Activated effector memory CD4-positive, alpha-beta T cell treated with anti-CD3 and anti-CD28 coated beads, Interleukin-2, amount 50 U/mL, for 16 hours (primary cell): ENCODE results near the gene BNC2.

Source experiments
- DNase-seq: peaks from one replicate; pipeline ENCODE4 v3.0.0-alpha.2; 2020

Gene BNC2

DNA sequence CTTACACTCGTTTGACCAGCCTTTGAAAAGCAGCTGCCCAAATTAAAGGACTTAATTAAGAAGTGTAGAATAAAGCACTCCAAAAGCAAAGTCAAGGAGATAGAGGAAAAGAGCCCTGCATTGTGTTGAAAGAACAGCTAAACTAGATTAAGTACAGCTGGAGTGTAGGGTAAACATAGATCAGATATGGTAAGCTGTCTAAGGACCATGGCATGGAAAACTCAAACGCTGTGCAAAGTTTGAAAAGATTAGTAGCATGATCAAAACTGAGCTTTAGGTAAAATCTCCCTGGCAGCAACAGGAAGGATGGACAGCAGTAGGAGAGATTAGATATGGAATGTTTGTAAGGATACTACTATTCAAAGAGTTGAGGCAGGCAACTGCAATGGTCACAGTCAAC is 55.4 kb downstream of the BNC2 start:
- DNase-seq = no peak

DNA sequence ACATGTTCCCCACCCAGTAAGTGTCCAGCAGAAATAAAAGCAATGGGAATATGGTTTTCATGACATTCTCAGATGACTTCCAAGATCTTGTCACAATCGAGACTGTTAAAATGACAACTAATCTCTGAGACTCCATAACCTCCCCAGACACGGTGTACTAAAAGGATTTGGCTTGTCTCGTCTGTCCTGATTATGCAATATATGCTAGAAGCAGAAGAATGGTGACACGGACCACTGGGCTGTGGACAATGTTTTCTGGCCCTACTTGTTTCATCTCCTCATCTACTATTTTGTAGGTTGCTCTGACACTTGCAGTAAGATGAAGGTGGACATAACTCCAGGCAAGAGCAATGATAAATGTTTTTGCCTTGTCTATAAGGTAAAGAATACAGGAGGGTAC is 56.6 kb downstream of the BNC2 start:
- no peak for DNase-seq

DNA sequence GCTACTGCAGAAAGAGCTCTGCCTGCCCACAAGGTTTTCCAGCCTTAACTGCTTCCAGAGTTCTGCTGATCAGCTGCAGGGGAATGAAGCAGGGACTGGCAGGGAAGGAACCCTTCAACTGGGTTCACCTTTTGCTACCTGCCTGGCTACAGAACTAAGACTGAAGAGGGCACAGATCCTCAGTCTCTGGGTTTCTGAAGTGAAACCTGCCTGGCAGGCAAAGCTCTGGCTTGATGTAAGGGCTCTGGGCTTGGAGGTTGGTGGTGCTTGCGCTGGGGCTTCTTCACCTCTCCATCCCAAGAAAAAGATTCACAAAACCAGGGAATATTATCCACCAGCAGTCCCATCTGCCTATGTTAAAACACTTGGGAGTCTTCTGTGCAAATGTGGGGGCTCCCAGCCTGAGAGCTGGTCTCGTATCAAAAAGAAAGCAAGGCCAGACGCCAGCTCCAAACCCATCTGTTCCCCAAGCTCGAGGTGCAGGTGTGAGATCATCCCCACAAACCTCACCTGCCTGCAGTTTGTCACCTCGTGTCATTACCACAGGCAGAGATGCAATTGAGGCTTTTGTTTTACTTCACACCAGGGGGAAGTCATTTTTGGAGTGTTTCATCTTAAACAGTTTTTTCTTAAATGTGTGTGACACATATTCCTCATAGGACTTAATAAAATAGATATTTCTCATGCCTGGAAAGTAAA is 58.3 kb downstream of the BNC2 start:
- no peak for DNase-seq

DNA sequence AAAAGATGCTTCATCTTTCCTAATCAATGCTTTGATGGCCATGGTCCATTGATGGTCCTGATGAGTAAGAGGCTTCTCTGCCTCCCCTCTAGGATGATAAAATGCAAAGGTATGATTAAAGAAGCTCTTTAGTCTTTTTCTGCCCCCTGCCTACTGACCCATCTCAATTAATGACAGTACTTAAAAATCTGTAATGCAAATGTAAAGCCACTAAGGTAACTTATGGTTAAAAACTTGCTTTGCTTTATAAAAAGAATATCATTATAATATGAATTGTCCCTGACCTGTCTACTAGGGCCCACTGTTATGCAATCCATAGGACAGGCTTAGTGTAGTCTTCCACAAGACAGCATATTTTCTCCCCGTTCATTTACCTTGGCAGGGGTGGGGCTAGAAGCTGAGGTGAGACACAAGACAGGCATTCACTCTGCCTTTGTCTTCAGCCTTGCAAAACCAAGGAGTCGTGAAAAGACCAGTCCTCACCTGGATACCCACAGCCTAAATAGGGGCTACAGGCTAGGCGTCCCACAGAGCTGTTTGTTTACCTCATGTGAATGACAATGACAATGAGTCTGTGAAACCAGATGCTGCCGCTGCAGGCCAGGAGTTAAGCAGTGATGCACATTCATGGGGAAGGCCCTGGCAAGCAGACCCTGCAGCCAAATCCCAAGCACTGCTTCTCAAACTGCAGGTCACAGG is 60.4 kb downstream of the BNC2 start:
- DNase-seq = no peak

DNA sequence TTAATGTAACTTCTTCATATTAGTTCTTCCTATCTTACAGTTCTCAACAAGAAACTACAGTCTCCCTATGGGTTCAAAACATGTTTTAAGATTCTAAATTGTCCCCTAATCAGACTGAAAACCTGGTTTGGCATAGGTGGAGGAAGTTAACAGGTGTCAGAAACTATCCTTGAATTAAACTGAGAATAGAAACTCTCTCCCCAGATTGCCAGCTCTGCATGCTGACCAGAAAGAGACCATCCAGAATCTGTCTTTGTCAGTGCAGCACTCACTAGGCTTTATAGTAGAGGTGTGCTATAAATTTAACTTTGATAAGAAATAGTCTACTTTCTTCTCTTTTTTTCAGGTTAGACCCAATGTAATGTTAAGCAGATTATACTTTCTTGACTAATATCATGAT is 63.8 kb downstream of the BNC2 start:
- DNase-seq = no peak

DNA sequence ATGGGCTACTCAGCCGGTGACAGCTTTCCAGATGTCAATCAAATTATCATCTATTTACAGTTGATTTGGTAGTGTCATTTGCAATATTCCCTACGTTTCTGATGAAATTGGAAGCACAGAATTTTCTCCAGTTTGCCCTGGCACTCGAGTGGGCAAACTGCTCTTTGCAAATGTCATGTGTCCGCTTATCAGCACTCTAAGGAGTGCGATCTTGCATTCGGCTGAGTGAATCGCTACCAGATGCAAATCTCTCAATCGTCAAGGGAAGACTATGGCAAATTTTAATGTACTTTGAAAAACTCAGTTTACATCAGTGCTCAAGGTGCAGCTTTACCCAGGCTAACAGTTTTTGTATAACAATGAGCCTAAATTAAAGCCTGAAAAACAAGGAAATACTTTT is 66.8 kb downstream of the BNC2 start:
- no peak for DNase-seq

DNA sequence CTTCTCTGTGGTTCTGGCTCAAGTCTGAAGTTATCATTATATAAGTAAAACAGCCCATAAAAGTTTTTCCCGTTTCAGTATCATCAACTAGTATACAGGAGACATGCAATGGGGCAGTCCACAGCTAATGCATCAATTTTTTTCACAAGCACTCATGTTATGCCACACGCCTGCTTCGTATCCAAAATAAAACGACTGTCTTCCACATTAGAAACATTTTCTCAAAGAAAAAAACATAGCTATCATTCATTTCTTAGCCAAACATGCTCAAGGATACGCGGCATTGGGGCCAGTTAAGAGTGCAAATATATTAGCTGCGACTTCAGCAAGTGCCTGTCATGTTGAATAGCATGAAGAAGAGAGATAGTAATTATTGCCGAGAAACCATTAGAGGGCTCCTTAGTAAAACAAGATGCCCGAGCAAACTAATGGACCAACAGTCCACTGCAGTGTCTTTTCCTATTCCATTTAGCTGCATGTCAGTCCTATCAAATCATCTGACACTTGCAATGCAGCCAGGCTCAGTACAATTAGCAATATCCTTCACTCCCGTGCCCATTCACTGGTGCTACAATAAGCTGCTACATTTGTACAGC is 68.5 kb downstream of the BNC2 start:
- no peak for DNase-seq

DNA sequence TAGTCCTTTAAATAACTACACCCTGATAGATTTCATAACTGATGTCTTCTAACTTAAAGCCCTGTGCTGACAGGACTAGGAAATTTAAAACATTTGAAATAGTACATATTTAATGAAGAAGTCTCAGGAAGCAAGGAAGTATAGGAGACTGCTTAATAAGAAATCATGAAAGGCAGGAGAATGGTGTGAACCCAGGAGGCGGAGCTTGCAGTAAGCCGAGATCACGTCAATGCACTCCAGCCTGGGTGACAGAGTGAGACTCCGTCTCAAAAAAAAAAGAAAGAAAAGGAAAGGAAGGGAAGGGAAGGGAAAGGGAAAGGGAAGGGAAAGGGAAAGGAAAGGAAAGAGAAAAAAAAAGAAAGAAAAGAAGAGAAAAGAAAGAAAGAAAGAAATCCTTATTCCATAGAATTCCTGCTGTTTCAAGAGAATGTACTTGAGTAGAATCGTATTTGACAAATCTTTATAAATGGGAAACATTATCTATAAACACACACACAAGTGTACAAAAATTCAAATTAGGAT is 74.1 kb downstream of the BNC2 start:
- no peak for DNase-seq

DNA sequence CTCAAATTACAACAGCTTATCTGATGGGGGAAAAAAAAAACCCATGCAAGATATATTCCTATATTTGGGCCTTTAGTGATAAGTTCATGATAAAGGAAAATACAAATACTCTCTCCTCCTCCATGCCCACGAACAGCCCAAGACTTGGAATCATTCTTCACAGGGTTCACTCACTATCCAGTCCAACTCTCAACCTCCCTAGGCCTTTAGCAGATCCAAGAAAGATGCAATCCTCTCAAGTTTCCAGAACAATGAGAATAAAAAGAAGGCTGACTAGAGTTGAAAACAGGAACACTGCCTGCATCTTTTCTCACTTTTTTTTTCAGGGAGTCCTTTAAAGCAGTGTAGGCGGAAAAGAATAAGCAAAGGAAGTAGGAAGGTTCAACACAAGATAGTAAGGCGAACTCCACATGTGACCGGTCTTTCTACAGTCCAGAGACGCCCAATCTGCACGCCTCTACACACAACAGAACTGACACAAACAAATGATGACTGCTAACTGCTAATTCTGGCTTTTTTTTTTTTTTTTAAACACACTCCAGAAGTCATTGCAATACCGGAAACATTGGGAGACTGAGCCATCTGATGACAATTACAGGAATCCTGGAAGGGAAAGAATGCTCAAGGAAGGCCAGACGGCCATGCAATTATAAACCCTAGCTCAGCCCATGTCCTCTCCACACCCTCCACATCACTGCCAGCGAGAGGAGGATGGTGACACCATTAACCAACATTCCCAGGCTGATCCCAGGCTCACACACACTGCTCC is 75.4 kb downstream of the BNC2 start:
- no peak for DNase-seq

DNA sequence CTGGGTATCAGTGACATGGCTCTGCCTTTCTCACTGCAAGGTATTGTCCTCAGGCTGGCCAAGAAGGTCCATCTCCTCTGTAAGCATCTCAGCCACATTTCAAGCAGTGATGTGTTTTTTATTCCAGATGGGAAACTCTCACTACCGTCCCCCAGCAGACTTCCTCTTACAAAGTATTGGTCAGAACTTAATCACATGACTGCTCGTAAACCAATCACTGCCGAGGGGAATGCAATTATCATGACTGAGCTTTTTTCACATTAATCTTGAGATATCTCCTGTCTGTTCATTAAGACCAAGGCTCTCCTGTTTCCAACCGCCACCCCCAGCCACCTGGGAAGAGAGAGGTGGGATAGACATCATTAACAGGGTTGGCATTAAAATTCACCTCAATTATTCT is 76.4 kb downstream of the BNC2 start:
- no peak for DNase-seq

DNA sequence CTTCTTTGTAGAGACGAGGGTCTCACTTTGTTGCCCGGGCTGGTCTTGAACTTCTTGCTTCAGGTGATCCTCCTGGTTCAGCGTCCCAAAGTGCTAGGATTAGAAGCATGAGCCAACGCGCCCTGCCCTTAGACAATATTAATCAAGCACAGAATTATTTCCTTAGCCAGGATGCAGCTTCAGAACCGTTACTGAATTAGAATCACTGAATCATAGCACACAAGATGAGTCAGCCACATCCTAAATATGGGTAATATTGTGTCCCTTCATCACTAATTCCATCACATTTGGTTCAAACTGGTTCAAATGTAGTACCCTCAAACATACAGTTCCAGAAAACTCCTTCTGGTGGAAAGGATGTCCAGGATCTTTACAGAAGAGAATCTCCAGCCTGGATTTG is 82.7 kb downstream of the BNC2 start:
- no peak for DNase-seq

DNA sequence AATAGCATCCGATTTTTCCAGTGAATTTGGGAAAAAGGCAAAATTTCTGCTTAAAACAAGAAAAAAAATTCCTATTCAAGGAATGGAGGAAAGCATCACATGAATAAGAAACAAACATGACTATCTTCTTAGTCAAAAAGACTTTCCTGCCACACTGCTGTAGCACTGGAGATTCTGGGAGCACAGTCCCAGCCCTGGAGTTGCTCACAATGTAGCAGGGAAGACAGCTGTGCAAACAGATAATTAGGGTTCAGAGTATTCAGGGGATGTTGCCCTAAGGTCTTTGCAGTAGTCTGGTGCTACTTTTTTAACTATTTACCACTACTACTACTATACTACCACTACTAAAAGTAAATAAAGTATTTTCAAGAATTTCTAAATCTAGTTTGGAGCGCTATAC is 86.5 kb downstream of the BNC2 start:
- DNase-seq = no peak

DNA sequence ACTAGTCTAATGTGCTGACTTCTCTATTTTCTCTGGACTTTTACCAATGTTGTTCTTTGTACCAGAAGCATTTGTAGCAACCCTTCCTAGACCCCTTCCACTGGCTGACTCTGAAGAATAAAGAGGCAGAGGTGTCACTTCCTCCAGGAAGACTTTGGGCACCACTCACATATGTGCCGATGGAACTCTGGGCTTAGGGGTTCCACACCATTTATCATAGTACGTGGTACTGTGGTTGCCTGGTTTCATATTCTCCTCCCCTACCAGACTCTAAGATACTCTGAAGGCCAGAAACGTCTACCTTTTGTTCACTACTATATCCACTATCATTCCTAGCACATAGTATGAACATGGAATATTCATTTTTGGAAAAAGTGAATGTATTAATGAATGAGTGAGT is 88.0 kb downstream of the BNC2 start:
- DNase-seq = no peak

DNA sequence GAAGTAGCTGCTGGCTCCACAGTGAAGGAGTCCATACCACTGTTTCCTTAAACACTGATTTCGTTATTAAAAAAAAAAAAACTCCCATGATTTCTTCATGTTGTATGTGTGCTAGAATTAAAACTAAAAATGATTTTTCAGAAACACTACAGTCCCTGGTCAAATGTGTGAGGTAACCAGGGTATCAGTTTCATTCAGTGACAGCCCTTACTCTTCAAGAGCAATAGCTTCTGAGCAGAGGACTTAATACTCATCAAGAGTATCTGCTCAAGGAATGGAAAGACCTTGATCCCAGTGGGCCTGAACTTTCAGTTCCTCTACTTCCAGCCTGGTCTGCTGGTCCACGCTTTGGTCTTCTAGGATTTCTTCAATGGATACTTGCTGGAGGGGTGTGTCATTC is 95.1 kb downstream of the BNC2 start:
- no peak for DNase-seq

DNA sequence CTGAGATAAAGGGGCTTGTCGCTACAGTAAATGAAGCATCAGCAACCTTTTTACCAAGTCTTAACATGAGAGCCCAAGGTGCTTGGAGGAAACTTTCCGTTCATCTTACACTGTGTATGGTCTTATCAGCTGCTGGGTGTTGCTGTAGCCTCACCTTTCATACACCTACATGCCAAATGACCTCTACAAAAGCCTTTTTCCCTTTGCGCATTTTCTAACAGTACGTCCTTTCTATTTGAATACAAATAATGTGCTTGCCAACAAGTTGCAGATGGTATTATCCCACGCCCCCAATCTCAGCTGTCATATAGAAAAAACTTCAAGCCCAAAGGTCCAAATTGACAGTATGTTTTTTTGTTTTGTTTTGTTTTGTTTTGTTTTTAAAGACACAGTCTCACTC is 96.9 kb downstream of the BNC2 start:
- DNase-seq = no peak

DNA sequence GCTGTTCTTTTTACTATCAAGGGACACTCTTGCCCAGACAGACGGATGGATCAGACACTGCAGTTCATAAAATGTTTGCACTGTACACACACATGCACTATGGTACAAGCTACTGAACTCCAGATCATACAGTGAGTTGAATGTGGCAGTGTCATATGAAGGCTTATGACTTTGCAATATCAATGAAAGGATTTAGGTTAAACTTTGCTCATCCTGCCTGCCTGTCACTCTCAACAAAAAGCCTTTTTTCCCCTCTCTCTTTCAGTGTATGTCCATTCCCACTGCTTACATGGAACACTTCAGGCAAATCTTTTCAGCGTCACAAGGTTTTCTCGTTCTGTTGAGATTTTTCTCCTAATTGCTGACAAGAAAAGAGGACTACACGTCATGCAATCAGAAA is 97.4 kb downstream of the BNC2 start:
- DNase-seq = no peak

DNA sequence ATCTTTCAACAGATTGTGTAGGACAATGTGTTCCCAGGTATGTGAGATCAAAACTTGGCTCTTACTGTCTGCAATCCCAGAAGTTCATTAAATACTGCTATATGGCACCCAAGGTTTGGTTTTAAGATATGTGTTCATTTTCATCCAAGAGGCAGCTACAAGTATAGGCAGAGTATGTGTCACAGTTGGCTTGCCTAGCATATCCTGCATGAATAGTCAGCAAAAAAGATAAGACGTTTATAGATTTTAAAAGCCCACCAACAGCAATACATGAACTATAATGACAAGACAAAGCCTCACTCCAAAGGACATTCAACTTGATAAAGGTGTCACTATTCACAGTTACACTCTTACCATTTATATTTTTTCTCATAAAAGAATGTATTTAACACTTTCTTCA is 99.1 kb downstream of the BNC2 start:
- DNase-seq = no peak

DNA sequence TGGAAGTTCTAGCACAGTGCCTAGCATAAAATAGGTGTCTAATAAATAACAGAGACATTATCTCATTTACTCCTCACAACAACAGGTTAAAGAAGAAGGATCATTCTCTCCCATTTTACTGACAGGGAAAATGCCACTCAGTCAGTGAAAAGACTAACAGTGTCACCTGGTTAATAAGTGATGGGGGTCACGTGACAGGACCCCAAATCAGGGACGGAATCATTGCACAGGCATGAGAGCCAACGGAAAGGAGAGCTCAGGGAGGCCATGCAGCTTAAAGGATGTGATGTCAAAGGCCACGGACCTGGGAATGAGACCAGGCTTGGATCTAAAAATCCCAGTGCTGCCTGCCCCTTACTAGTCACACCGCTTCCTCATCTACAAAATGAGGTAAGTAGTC is 101.2 kb downstream of the BNC2 start:
- no peak for DNase-seq

DNA sequence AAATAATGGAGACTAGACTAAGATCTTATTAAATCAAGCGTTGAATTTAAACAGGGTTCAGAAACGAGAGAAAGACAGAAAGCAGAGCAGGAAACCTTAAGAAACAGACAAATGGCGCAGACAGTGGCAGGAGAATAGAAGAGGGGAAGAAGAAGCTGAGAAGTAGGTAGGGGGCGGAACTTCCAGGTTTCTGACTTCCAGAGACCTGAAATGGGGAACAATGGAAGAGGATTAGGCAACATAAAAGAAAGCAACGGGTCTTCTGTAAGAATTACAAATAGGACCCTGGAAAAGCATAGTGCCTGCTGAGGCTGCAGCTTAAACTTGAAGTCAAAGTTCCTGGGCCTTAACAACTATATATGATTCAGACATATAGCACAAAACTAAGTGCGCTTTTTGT is 101.7 kb downstream of the BNC2 start:
- no peak for DNase-seq

DNA sequence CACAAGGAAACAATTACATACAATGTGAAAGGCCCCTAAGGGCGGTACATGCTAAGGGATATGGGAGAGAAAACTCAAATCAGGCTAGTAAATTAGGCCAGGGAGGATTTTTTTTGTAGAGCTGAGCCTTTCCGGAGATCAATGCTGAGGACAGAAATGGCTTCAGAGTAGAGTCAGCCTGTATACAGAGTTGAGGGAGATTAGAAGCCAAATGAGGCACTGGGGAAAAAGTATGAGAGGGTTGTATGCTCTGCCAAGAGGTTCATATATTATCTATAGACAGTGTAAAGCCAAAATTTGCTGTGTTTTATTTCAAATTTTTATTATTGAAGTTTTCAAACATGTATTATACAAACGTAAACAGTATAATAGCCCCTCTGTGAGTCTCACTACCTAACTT is 103.1 kb downstream of the BNC2 start:
- DNase-seq = no peak

DNA sequence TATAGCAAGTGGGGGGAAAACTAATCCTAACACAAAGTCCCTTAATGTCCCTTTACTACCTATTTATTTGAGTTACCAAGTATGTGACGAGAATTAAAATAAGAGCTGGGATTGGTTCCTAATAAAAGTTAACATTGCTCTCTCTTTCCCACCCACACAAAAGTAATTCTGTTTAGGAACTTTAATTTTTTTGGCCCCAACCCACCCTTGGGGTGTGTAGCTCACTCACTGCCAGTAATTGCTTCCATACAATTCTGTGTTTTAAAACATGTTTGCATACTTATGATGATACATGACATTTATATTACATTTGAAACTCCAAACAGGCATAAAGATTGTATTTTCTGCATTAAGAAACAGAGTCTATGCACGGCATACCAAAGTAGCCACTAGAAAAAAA is 106.5 kb downstream of the BNC2 start:
- no peak for DNase-seq

DNA sequence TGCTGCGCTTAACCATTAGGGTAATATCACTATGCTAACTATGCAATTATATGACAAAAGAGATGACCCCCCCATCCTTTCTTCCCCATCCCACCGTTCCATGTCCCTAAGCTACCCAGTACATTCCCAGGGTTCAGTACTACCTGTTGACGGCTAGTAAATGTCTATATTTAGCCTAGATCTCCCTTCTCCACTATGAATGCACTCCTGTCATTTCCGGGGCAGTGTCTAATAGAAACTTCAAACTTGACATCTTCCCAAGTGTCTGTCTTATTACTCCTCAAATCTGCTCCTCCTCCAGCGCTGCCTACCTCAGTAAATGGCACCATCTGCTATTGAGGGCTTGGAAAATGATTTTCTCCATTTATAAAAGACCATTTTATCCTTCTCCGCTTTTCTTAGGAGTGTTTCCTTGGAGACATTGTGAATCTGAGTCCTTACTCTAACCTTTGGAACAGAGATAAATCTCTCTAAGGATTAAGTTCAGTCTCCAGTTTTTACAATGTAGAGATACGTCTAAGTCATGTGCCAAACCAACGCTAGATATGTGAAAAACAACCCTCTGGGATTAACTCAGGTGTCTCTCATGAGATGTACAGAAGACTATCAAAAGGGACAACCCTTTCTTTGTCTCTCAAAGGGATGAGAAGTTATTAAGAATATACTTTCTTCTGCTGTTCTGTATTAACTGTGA is 114.9 kb downstream of the BNC2 start:
- DNase-seq = no peak

DNA sequence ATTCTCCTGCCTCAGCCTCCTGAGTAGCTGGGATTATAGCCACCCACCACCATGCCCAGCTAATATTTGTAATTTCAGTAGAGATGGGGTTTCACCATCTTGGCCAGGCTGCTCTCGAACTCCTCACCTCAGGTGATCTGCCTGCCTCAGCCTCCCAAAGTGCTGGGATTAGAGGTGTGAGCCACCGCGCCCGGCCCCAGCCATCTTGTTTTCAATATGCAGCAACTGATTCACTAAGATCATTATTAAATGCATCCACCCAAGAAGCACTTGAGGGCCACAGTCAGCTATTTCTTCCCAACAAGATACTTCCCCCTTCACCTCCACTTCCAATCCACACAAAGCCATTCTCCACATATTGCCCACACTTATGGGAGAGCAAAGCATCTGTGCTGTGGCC is 115.8 kb downstream of the BNC2 start:
- DNase-seq = no peak
